GM12864 (cell line): ENCODE results near the gene GOLGA6L7.
"Not testable (repeated sequence)": the region's sequence is repeated elsewhere in the genome, so short reads cannot be mapped to it uniquely, and the experiment has no call there.

Experiments
- DNase-seq: peaks from one replicate; pipeline ENCODE4 v3.0.0-alpha.2; 2011; ENCODE audit warnings: low read depth
- H3K4me3 ChIP-seq: 2 replicates; pipeline ENCODE4 v1.5.1; 2011; ENCODE audit warnings: mild to moderate bottlenecking, low read depth, low read length, control low read depth
- TF ChIP-seq, protein P1 (sequence below): IDR thresholded peaks from 2 replicates; pipeline ENCODE4 v1.5.1; 2011; ENCODE audit warnings: low read depth, mild to moderate bottlenecking, moderate library complexity, low read length, control low read depth, inconsistent platforms; ENCODE audit errors: missing control alignments

The GOLGA6L7 gene

GRCh38 chr15:28876131-28876844 lies 27.8 kb upstream of the GOLGA6L7 start:
- TF ChIP-seq, protein P1, sequence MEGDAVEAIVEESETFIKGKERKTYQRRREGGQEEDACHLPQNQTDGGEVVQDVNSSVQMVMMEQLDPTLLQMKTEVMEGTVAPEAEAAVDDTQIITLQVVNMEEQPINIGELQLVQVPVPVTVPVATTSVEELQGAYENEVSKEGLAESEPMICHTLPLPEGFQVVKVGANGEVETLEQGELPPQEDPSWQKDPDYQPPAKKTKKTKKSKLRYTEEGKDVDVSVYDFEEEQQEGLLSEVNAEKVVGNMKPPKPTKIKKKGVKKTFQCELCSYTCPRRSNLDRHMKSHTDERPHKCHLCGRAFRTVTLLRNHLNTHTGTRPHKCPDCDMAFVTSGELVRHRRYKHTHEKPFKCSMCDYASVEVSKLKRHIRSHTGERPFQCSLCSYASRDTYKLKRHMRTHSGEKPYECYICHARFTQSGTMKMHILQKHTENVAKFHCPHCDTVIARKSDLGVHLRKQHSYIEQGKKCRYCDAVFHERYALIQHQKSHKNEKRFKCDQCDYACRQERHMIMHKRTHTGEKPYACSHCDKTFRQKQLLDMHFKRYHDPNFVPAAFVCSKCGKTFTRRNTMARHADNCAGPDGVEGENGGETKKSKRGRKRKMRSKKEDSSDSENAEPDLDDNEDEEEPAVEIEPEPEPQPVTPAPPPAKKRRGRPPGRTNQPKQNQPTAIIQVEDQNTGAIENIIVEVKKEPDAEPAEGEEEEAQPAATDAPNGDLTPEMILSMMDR: no peak
- DNase-seq: no peak
- H3K4me3 ChIP-seq: no peak overlapping the region

- TF ChIP-seq, protein P1: no peak
- no peak for DNase-seq
- H3K4me3 ChIP-seq: no peak overlapping the region
Observed at GRCh38 chr15:28875461-28876000, 27.1 kb upstream of the GOLGA6L7 start.

DNA sequence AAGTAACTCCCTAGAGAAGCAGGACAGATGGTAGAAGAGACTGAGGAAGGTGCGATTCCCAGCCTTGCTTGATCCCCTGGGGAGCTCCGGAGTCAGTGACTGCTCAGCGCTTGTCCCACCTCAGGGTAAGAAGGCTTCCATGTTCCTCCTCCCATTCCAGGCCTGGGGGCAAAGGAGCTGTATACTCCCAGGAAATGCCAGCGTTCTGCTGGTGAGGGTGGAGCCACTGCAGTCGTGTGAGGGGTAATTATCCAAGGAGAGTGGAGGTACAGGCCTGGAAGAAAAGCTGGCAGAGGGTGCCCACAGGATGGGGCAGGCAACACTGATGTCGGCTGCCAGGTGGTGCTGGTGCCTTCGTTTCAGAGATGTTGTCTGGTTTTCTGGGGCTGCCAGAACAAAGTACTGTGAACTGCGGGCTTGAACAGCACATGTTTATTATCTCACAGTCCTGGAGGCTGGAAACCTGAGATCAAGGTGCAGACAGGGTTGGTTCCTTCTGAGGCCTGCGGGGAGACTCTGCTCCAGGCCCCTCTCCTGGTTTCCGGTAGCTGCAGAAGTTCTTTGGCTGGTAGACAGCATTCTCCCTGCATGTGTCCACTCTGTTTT lies 25.2 kb upstream of the GOLGA6L7 start:
- DNase-seq: no peak

DNA sequence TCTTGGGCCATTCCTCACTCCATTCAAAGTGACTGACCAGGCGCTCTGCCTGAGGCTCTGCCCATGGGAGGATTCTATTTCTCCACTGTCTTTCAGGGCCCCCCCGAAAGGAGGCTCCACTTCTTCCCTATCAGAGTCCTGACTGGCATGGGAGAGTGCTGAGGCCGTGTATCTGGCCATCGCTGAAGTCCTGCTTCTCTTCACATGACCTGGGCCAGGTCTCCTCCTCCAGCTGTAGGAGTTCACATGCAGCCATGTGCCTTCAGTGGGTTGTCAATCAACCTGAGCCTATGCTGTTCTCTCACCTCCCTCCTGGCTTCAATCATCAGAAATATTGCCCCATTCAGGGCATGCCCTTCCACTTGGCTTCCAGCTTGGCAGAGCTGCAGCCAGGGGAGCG lies 24.6 kb upstream of the GOLGA6L7 start:
- no peak for DNase-seq
- H3K4me3 ChIP-seq: no peak overlapping the region
- TF ChIP-seq, protein P1: no peak

More for the DNA sequence above, 25.2 kb upstream of the GOLGA6L7 start:
- TF ChIP-seq, protein P1: no peak
- no peak overlapping the region for H3K4me3 ChIP-seq

GRCh38 chr15:28871168-28871567 lies 22.7 kb upstream of the GOLGA6L7 start:
- no peak for DNase-seq
- TF ChIP-seq, protein P1: no peak
- no peak overlapping the region for H3K4me3 ChIP-seq

GRCh38 chr15:28868744-28869345 lies 20.4 kb upstream of the GOLGA6L7 start:
- TF ChIP-seq, protein P1: no peak
- no peak for DNase-seq
- H3K4me3 ChIP-seq: no peak overlapping the region

DNA sequence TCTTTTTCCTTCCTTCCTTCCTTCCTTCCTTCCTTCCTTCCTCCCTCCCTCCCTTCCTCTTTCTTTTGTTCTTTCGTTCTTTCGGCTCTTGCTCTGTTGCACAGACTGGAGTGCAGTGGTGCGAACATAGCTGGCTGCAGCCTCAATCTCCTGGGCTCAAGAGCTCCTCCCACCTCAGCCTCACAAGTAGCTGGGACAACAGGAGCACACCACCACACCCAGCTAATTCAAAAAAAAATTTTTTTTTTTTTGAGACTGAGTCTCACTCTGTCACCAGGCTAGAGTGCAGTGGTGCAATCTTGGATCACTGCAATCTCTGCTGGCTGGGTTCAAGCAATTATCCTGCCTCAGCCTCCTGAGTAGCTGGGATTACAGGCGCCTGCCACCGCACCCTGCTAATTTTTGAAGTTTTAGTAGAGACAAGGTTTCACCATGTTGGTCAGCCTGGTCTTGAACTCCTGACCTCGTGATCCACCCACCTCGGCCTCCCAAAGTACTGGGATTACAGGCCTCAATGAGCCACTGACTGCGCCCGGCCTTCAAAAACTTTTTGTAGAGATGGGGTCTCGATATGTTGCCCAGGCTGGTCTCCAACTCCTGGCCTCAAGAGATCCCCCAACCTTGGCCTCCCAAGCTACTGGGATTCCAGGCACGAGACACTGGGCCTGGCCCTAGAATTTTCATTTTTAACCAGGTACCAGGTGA lies 13.3 kb upstream of the GOLGA6L7 start:
- DNase-seq: not testable (repeated sequence)

More for the DNA sequence above, 13.3 kb upstream of the GOLGA6L7 start:
- H3K4me3 ChIP-seq: not testable (repeated sequence)
